Hematopoietic multipotent progenitor cell treated with erythropoietin and hydrocortisone succinate and interleukin-3 and kit ligand, for 4 days (in vitro differentiated cells): ENCODE measurements around the gene GAS2L1.
A peak's percentile ranks its signal among the peaks of the same experiment; 100 is the strongest.

ENCODE experiments used
- DNase-seq: peaks from one replicate; pipeline ENCODE4 v3.0.0-alpha.2; 2015

The GAS2L1 gene

DNA sequence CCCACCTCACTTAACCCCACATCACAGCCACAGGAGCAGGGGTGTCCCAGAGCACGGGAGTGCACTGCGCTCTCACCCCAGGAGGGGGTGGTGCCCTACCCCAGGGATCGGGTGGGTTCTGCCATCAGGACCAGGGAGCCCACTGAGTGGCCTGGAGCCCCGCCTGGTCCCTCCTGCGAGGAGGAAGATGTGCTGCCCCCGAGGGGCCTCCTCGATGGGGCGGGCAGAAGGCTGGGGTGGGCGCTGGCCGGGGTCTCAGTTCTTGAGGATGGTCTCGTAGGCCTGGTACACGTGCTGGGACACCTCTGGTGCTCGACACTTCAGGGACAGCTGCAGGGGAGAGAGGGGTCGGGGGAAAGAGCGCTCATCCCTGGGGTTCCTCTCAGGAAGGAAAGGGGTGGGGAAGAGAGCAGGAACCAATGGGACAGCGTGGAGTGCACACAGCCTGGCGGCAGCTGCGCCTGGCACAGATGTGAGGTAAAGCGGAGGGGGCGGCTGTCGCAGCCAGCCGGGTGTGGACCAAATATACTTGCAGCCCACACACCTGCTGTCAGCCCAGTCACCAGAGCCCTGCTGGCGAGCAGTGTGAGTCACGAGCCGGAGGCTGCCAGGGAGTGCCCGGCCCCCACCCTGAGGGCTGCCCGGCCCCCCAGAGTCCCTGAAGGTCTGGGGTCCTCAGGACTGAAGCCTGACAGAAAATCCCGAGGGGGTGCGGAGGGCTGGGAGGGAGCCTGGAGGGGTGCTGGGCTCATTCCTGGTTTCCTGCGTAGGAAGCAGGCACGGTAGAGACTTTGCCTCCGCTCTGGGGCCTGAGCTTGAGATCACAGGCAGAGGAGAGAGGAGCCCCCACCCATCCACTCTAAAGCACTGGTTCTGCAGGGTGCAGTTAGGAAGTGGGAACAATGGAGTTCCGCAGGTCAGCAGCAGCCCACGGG is 22.4 kb downstream of the GAS2L1 start:
- no peak for DNase-seq

DNA sequence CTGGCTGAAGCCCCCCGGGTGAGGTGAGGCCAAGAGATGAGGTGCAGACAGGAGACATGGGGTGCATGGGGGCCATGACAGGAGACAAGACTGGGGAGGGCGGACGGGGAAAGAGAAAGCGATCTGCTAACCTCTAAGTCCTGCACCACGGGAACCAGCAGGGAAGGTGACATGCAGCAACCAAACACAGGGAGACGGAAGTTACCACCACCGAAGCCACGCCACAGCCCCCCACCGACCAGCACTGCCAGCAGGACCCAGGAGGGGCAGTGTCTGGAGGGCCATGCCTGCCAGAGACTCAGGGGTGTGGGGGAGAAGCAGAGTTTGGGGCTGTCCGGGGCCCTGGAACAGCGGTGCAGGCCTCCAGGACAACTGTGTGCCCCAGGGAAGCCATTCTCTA is 23.1 kb downstream of the GAS2L1 start:
- no peak for DNase-seq

DNA sequence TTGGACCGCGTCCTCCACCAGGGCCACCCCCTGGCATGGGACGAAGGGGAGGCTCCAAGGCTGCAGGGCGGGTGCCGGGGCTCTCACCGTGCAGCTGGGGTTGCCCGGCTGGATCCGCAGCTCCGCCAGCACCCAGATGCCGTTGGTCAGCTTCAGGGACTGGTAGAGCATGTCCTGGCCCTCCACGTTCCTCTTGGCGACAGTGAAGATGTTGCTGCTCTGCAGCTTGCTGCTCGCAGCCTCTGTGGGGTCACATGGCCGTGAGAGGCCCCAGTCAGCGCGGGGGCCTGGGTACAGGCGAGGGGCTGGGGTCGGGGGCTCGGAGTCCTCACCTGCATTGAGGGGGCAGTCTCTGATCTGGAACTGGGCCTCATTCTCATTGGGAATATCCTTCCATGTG is 23.8 kb downstream of the GAS2L1 start:
- DNase-seq: no peak

DNA sequence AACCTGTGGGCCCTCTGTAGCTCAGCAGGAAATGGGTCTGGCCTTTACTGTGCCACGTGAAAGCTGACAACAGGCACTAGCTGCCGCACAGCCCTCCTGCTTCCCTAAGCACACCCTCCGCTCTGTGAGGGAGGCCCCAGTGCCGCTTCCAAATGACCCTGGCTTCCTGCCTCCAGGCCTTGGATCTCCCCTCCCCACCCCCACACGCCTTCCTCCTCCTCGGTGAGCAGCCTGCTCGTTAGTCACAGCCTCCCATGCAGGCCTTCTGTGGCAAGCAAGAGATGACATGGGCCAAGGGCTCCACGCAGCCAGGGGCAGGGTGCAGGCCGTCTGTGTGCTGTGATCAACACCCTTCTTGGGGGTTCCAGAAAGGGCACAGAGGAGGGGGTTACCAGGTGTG is 24.3 kb downstream of the GAS2L1 start:
- no peak for DNase-seq

DNA sequence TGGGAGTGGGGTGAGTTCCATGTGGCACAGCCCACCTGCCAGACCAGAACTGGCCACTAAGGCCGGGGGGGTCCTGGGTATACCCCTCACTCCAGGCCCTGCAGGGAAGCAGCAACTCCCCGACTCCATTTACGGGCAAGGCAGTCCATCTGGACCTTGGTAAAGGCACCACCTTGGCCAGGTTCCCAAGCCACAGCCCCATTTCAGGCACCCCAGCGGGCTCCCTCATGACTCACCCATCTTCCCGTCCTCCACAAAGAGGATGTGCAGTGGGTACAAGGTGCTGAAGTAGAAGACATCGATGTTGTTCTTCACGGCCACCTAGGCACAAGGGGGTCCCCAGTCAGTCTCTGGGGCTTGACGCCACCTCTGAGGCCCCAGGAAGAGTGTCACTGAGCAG is 24.8 kb downstream of the GAS2L1 start:
- DNase-seq: no peak

DNA sequence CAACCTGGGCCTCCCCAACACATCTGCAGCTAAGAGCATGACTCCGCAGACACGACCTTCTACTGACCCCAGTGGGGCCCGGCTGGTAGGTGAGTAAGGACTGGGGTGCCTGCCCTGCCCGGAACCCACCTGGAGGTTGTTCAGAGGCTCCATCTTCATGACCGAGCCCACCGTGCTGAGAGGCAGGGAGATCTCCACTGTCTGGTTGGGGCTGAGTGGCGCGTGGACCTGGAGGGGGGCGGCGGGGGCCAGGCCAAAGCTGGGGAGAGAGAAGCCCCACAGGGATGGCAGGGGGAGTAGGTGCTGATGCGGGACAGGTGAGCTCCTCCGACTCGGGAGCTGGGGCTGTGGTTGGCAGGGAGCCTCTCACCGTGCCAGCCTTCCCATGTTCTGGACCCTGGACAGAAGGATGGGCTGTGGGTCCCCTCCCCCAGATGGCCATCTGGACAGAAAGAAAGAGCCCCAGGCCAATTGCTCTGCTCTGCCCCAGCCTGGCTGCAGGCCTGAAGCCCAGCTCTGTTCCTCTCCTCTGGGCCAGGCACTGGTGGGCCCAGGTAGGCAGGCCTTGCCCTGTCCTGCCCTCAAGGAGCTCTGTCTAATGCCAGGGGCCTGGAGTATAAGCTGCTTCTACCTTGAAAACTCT is 25.3 kb downstream of the GAS2L1 start:
- DNase-seq: no peak

DNA sequence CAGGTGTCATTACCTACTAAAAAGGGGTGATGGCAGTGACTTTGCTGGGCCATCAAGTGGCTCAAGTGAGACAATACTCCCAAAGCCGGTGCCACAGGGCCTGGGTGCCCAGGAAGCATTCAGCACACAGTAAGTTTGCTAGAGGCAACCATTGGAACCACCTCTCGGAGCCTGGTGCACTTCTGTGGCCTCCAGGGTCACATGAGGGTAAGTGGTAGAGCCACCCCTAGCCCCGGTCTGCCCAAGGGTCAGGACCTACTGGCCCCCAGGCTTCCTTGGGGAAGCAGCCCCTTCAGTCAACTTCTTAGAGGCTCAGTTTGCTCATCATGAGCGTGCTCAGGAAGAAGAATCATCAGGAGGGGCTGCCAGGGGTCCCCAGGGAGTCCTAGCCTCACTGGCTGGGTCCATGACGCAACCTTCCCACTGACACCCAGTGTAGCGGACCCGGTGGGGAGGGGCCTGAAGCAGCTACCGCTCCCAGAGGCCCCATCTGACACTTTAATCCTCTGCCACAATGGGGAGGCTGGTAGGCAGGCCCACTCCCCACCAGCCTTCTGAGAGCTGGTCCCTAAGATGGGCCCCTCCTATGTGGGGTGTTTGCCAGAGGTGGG is 26.5 kb downstream of the GAS2L1 start:
- DNase-seq: no peak

DNA sequence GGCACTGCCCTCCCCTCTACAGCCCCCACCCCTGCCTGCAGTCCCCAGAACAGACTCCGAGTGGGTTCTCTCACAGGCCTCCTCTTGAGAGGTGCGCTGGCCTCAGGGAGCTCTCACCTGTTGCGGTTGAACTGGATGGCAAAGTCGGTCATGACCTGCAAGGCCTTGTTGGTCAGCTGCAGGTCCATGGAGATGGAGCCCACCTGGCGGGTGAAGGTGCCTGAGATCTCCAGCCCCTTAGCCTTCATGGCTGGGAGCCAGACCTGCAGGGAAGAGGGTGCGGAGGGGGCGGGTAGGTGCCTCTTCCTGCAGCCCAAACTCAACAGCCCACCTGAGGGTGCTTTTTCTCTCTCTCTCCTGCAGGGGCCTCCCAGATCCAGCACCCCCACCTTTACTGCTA is 27.7 kb downstream of the GAS2L1 start:
- DNase-seq: no peak

DNA sequence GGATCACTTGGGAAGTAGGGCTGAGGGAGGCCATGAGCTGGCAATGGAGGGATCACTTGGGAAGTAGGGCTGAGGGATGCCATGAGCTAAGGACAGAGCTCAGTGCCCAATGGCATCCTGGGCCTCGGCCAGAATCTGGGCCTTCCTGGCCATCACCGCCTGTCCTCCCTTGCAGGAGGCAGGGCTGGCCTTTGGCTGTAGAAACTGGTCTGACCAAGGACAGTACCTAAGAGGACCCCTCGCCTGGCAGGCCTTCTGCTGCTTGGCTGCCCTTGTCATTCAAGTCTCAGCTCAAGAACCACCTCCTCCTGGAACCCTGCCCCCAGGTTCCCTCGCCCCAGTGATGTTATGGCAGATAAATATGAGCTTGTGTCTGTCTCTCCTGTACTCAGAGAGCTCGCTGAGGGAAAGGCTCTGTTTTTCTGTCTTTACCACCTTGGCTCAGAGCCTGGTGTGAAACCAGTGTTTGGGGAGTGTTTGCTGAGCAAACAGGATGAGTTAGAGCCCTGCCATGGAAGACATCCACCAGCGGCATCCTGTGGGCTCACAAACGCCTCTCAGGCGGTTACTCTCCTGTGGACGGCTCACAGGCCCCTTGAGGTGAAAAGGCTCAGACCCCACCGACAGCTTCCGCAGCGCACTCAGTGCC is 28.4 kb downstream of the GAS2L1 start:
- DNase-seq: no peak

DNA sequence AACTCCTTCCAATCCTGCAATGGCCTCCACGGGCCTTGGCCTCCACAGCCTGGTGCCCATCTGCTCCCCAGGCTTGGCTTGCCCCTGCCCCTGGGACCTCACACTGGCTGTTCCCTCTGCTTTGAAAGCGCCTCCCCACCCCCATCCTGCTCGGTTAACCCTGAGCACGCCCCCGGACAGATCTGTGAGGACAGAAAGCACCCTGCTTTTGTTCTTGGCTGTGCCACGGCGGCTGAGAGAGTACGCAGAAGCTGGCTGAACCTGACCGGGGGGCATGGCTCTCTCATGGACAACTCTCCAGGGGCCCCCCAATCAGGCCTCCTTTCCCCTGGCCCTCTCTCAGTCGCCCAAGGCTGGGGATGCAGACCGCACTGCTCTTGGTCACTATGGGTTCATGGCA is 29.2 kb downstream of the GAS2L1 start:
- no peak for DNase-seq

DNA sequence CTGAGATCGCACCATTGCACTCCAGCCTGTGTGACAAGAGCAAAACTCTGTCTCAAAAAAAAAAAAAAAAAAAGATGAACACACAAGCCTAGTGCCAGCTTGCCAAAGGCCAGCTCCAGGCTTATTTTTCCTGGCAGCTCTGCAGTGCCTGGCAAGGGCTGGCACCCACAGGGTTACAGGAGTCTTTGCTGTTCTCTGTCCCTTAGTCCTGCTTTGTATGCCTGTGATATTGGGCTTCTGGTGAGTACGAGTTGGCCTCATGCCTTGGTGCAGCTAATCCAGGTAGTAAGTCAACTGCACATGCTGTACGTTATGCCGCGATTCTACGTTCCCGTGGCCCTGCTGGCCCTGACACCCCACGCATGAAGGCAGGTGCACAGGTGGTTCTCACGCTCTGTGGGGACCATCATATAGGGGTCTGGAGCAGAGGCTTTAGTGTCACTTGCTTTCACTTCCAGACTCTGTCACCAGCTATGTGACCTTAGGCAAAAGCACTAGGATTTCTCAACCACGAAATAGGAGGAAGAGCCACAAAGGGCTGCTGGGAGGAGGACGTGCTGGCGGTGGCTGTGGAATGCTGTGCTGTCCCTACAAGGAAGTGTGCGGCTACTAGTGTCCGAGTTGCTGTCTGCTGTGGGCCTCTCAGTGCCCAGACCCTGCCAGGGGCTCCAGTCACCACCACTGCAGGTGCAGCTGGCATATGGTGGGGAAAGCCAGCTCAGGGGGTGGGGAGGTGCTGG is 30.5 kb downstream of the GAS2L1 start:
- no peak for DNase-seq

DNA sequence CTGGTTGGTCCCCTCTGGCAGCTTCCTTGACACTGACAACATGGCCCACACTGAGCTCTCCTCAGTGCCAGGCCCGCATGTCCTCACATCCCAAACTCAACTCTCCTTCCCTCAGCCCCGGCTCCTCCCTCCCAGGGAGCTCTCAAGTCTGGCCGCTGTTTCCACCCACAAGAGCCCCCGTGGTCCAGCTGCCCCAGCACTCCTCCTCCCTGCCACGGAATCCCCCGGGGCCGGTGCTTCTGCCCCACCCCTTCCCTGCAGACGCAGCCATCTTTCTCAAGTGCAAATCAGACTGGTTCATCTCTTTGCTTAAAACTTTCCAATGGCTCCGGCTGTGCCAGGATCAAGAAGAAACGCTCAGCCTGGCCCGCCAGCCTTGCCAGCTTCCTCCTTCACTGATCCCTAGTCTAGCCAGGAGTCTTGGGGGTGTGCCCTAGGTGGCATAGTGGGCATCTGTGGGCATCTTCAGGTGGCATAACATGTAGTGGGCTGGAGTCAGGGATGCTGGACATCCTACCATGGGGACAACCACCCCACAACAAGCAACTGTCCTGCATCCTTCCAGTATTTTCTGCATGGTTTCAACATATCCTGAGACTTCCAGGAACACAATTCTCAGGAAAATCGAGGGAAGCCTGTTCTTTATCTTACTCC is 31.3 kb downstream of the GAS2L1 start:
- DNase-seq: no peak

DNA sequence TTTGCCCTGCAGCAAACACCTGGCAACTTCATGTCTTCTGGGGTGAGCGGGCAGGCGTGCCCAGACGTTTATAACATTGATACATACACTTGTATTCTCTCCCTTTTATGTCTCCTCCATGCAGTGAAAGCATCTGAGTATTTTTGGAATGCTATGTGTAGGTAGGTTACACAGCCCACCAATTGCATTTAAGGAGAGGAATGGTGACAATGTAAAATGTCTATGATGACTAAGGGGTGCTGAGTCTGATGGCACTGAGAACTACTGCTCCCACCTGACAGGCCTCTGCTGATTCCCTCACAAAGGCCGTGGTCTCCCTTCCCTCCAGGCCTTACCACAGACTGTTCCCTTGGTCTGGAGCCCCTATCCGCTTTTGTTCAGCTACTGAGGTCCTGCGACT is 31.9 kb downstream of the GAS2L1 start:
- DNase-seq: no peak

DNA sequence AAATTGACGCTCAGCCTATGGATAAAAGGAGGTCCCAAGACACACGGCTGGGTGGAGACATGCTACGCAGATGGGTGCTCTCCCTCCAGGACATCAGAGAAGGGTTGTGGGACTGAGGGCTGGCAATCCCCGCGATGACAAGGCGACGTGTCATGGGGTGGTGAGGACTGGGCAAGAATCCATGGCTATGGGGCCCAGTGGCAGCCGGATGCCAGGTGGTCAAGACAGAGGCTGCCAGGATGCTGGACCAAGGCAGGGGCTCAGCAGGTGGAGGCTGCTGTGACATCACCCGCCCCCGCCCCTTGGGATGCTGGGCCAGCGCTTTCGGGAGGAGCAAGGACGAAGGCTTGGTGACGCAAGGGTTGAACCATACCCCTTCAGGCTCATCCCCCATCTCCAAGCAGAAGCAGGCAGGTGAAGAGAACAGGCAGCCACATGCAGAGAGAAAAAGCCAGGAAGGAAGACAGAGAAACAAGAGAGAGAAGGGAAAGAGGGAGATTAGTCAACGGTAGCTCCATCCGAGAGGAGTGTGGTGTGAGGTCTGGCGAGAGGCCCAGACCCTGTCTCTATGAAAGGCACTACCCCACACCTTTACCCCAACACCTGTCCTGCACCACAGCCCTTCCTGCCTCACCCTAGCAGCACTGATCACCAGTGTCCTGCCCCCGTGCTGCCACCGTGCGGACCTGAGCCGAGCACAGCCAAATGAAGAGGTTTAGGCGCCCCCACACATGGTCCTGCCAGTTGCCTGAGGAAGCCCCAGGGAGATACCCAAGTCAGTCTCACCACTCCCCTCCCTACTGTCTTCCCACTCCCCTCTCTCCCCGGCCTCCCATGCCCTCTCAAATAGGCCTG is 33.2 kb downstream of the GAS2L1 start:
- no peak for DNase-seq

DNA sequence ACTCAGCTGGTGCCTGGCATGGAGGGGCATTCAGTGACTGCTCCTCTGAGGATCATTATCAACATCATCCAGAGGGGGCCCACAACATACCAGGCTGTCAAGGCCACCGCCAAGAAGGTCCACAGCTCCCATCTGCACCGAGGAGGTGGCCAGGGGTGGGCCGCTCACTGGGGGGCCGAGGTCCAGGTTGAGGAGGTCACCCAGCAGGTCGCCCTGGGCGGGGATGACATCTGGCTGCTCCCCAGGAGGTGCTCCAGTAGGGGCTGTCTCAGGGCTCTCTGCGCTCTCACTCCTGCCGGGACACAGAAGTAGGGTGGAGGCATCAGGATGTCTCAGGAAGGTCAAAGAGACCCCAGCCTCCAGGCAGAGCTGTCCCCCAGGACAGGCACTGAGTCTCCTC is 34.1 kb downstream of the GAS2L1 start:
- DNase-seq: no peak

DNA sequence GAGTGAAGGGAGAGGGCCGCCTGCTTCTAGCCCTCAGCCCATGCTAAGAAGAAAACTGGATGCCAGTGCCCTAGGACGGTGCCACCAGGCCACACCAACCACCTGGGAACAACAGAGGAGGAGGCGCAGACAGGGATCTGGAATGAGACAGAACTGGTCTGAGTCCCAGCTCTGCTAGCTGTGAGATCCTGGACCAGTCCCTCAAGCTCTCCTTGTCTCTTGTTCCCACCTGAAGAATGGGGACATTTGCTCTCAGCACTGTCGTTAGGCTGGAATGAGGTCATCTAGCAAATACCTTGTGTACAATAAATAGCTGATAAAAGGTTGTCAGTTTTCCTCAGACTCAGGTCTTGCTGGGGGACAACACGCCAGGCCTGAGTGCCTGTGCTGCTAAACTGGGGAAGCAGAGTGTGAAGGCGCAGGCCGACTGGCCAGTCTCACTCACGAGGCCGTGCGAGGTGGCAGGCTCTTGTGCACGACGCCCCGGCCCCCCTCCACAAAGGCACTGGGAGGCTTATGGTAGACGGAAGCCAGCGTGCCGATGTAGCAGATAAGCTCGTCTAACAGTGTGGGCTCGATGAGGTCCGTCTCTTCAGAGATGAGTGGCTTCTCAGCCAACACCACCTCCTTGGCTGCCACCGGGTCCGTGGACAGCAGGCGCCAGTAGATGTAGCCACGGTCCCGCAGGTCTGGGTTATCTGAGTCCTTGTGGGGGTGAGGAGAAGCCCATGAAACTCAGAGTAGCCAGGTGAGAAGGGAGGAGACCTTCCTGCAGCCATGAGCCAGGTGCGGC is 34.8 kb downstream of the GAS2L1 start:
- DNase-seq: no peak

DNA sequence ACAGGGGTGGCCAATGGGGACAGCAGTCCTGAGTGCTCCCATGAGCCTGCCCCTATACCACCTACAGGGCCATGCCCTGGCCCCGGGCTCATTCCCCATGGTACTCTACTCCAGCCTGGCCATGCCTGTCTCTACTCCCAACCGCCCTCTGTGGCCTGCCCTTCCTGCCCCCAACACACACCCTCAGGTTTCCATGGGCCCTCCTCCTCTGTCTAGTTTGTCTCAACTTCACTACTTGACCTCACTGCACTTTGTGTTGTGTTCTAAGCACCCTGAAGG is 35.3 kb downstream of the GAS2L1 start:
- no peak for DNase-seq

DNA sequence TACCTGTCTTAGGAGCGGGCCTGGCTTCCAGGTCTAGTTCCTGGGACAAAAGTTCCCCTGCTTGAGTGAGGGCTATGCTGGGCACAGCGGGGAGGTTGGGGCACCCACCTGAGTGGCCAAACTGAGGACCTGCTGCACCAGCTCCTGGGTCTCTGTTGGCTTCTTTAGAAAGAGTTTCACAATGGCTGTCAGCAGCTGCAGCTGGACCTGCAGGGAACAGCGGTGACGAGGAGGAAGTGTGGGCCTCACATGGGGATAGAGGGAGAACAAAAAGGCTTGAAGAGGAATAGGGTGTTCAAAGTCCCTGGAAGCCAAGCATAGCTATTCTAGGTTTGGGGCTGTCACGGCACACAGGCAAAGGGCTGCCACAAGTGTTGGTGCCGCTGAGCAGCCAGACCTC is 35.7 kb downstream of the GAS2L1 start:
- peak; percentile 24 for DNase-seq

DNA sequence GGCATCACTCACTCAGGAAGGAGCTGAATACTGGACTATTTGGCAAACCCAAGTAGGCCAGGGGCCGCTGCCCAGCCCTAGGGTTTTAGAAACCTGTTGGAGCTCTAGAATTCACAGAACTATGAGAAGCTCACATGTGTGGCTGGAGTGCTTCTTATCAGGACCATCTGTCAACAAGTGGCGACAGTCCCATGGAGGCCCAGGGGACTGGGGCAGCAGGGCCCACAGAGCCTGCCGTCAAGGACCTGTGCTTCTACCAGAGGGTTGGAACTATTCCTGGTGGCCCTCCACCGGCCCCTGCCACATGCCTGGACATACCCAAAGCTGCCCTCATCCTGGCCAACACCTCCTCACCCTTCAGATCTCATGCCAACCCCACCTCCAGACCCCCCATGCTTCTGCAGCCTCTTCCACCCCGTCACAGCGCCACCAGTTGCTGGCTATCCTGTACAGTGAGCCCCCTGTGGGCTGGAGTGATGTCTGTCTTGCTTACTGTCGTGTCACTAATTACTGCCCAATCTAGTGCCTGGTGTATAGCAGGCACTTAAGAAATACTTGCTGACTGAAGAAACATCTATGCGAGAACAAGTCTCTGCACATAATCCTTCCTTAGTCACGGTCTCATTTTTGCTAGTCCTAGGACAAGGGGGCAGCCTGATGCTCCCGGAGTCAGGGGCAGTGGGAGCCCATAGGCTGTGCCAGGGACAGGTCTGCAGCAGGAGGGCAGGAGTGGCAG is 36.3 kb downstream of the GAS2L1 start:
- DNase-seq: peak; percentile 32

DNA sequence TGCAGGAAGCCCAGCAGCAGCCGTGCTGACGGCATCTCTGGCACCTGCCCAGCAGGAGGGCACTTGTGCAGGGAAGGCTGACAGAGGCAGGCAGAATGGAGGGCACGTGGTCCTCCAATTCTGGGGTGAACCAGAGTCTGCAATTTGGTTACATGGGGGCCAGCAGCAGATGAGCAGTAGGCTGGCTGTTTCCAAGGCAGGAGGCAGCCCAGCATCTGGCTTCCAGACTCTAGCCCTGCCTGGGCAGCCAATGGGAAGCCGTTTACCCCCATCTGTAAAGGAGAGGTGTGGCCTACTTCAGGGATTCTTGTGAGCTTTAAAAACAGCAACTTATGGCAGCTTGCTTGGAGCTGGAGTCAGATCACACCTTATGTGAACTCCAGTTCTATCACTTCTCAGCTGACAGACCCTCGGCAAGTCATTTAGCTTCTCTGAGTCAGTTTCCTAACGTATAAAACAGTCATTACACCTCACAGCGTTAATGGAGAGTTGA is 36.9 kb downstream of the GAS2L1 start:
- no peak for DNase-seq
